IMR-90 (cell line): ENCODE results near the gene MARCHF2. TPM values are rescaled to one million over a fixed set of nuclear protein-coding genes. Genes with fewer than 3 reads are reported as not detected.
A peak's percentile ranks its signal among the peaks of the same experiment; 100 is the strongest.

Experiments used
- ATAC-seq: fragments of 200-7000 bp; cut with Tn5 transposase; 2 replicates; pipeline ENCODE4 v1.9.1; 2020; ENCODE audit warnings: low read depth, mild to moderate bottlenecking, moderate library complexity
- BruUV-seq: library from RNA; stranded (reverse); fragments of 400-500 nt; replicated peaks from 2 replicates; lab custom pipeline; 2021; lab: Mats Ljungman, UMichigan
- CTCF ChIA-PET: fragments of 300-600 bp; formaldehyde crosslinking; extraction: SDS; loops from one replicate; lab custom pipeline; 2021; ENCODE audit warnings: antibody characterized with exemption; lab: Yijun Ruan, JAX
- POLR2A ChIA-PET: fragments of 300-600 bp; sonication (Branson Sonifier 250); formaldehyde crosslinking; loops from one replicate; lab custom pipeline; 2022; ENCODE audit warnings: antibody characterized with exemption; ENCODE audit not compliant: unreplicated experiment; lab: Charles Lee
- DNase-seq: peaks from one replicate; pipeline ENCODE4 v3.0.0; 2013
- H2AFZ ChIP-seq: replicated peaks from 2 replicates; pipeline ENCODE3; 2013; ENCODE audit warnings: low read length, mild to moderate bottlenecking; ENCODE audit not compliant: poor library complexity
- H2AK5ac ChIP-seq: 2 replicates; pipeline ENCODE4 v1.6.1; 2013; ENCODE audit warnings: low read depth, low read length, inconsistent platforms
- H2AK9ac ChIP-seq: replicated peaks from 2 replicates; pipeline ENCODE3; 2013; ENCODE audit warnings: mild to moderate bottlenecking, low read depth, low read length, moderate library complexity; ENCODE audit not compliant: poor library complexity
- H2BK120ac ChIP-seq: 2 replicates; pipeline ENCODE4 v1.6.1; 2013; ENCODE audit warnings: low read depth, low read length, inconsistent platforms
- H2BK15ac ChIP-seq: 3 replicates; pipeline ENCODE4 v1.6.1; 2013; ENCODE audit warnings: low read depth, low read length, inconsistent platforms
- H2BK20ac ChIP-seq: 2 replicates; pipeline ENCODE4 v1.6.1; 2013; ENCODE audit warnings: low read depth, mild to moderate bottlenecking, inconsistent platforms, low read length, moderate library complexity
- H2BK5ac ChIP-seq: 2 replicates; pipeline ENCODE4 v1.6.1; 2013; ENCODE audit warnings: mild to moderate bottlenecking, low read depth, low read length, inconsistent platforms; ENCODE audit not compliant: poor library complexity, severe bottlenecking
- H3K14ac ChIP-seq: replicated peaks from 2 replicates; pipeline ENCODE4 v1.6.1; 2013; ENCODE audit warnings: low read depth, low read length, inconsistent platforms
- H3K18ac ChIP-seq: 2 replicates; pipeline ENCODE4 v1.6.1; 2013; ENCODE audit warnings: low read depth, low read length, control low read depth
- H3K23ac ChIP-seq: 2 replicates; pipeline ENCODE4 v1.6.1; 2013; ENCODE audit warnings: low read depth, low read length, inconsistent platforms
- H3K27ac ChIP-seq: 2 replicates; pipeline ENCODE4 v1.5.1; 2013; ENCODE audit warnings: mild to moderate bottlenecking, control low read depth, low read length; ENCODE audit not compliant: insufficient read depth
- H3K27me3 ChIP-seq: 2 replicates; pipeline ENCODE4 v1.6.1; 2013; ENCODE audit warnings: low read length; ENCODE audit not compliant: control insufficient read depth, insufficient read depth
- H3K36me3 ChIP-seq: 2 replicates; pipeline ENCODE4 v1.6.1; 2013; ENCODE audit warnings: low read length, mixed read lengths; ENCODE audit not compliant: control insufficient read depth, insufficient read depth
- H3K4ac ChIP-seq: 2 replicates; pipeline ENCODE4 v1.6.1; 2013; ENCODE audit warnings: low read depth, low read length, inconsistent platforms
- H3K4me1 ChIP-seq: 2 replicates; pipeline ENCODE4 v1.6.1; 2013; ENCODE audit warnings: low read length, mixed read lengths; ENCODE audit not compliant: control insufficient read depth, insufficient read depth
- H3K4me2 ChIP-seq: 2 replicates; pipeline ENCODE4 v1.6.1; 2013; ENCODE audit warnings: low read depth, mild to moderate bottlenecking, control low read depth, low read length, moderate library complexity
- H3K4me3 ChIP-seq: 2 replicates; pipeline ENCODE4 v1.5.1; 2013; ENCODE audit warnings: low read depth, mild to moderate bottlenecking, control low read depth, low read length, moderate library complexity; ENCODE audit not compliant: insufficient read depth
- H3K56ac ChIP-seq: 2 replicates; pipeline ENCODE4 v1.6.1; 2013; ENCODE audit warnings: low read length, inconsistent platforms; ENCODE audit not compliant: insufficient read depth; ENCODE audit errors: extremely low read depth
- H3K79me1 ChIP-seq, 2 experiments: 2 replicates each; pipeline ENCODE4 v1.6.1; 2013; ENCODE audit warnings: low read length in 2 of 2, inconsistent platforms in 1 of 2, low read depth in 1 of 2
- H3K9ac ChIP-seq: 2 replicates; pipeline ENCODE4 v1.6.1; 2013; ENCODE audit warnings: low read depth, low read length, control low read depth
- H3K9me1 ChIP-seq: 2 replicates; pipeline ENCODE4 v1.6.1; 2013; ENCODE audit warnings: low read length, inconsistent platforms; ENCODE audit not compliant: insufficient read depth
- H3K9me3 ChIP-seq: 2 replicates; pipeline ENCODE4 v1.6.1; 2013; ENCODE audit warnings: low read length; ENCODE audit not compliant: control insufficient read depth, insufficient read depth
- H4K20me1 ChIP-seq: 2 replicates; pipeline ENCODE4 v1.6.1; 2013; ENCODE audit warnings: low read length, inconsistent platforms; ENCODE audit not compliant: insufficient read depth
- H4K5ac ChIP-seq: 2 replicates; pipeline ENCODE4 v1.6.1; 2013; ENCODE audit warnings: mild to moderate bottlenecking, low read depth, low read length, control low read depth
- H4K8ac ChIP-seq, 2 experiments: 2 replicates each; pipeline ENCODE4 v1.6.1; 2013; ENCODE audit warnings: low read depth in 2 of 2, low read length in 2 of 2, control low read depth in 1 of 2, inconsistent platforms in 1 of 2
- H4K91ac ChIP-seq: 2 replicates; pipeline ENCODE4 v1.6.1; 2013; ENCODE audit warnings: low read depth, low read length, inconsistent platforms; ENCODE audit not compliant: insufficient read depth
- MAZ ChIP-seq: IDR thresholded peaks from 2 replicates; pipeline ENCODE4 v1.6.1; 2012; ENCODE audit warnings: low read depth, mild to moderate bottlenecking, low read length, improper control_type of control experiment, moderate library complexity, borderline replicate concordance
- WGBS, 2 experiments: methylation state at CpG; one replicate each; pipeline versions ENCODE4 v1.1.5 to v1.1.7; 2013; ENCODE audit warnings: missing lambda C conversion rate in 2 of 2; ENCODE audit not compliant: insufficient read length in 1 of 2; ENCODE audit errors: extremely low coverage in 2 of 2; 5-methylcytosine and 5-hydroxymethylcytosine counted together
- dilution Hi-C: fragments of 300-500 bp; cut with HindIII; formaldehyde crosslinking; loops from one replicate; pipeline ENCODE4 v1.14.3; 2018; ENCODE audit warnings: low sequenced_read_pairs; ENCODE audit not compliant: unreplicated experiment
- in situ Hi-C: fragments of 300-500 bp; cut with MboI; formaldehyde crosslinking; loops from 3 replicates; pipeline ENCODE4 v1.14.3; 2019; ENCODE audit warnings: low sequenced_read_pairs, inconsistent platforms, mixed read lengths
- intact Hi-C: fragments of 100-400 bp; cut with micrococcal nuclease; formaldehyde crosslinking; loops from 2 replicates; pipeline ENCODE4 v1.10.0; 2022
- polyA plus RNA-seq, 3 experiments: library from polyadenylated mRNA; depleted of rRNA; stranded (reverse); fragments of >200 nt; gene quantifications; 2 replicates each; pipeline ENCODE4 v1.2.3, GENCODE V29; 2012; ENCODE audit warnings: low replicate concordance in 1 of 3
- total RNA-seq: library from RNA; depleted of rRNA; stranded (reverse); fragments of >200 nt; gene quantifications from 2 replicates; pipeline ENCODE4 v1.2.3, GENCODE V29; 2012

The MARCHF2 gene
- total and polyA plus RNA-seq, 2 of the 4 experiments (the other 2 are of a cell fraction): 33.8 to 58.8 TPM

- POLR2A ChIA-PET: no interaction called here
- Histone ChIP-seq H3K4me3 (no peak overlapping the region), H3K4me2 (no peak overlapping the region), H3K23ac (no peak overlapping the region), H4K8ac (no peak overlapping the region), H3K4ac (no peak overlapping the region), H3K9ac (no peak overlapping the region), H3K27ac (no peak overlapping the region), H4K91ac (no peak overlapping the region), H3K36me3 (peaks cover 21% of the 10 kb centered on the region), H2AFZ (no peak overlapping the region), H3K27me3 (no peaks in the 10 kb centered on the region), H3K14ac (no peak overlapping the region), H2BK15ac (no peak overlapping the region), H2BK120ac (no peak overlapping the region), H3K9me1 (peaks cover 27% of the 10 kb centered on the region), H4K5ac (no peak overlapping the region), H2BK20ac (no peak overlapping the region), H2AK5ac (no peak overlapping the region; the same call in 1 of the 2 replicates), H2BK5ac (no peak overlapping the region), H3K4me1 (peaks cover 11% of the 10 kb centered on the region), H4K20me1 (peaks cover 67% of the 10 kb centered on the region), H3K79me1 (peaks cover 40 to 66% of the 10 kb centered on the region in 2 experiments), H2AK9ac (peak overlapping the region; percentile 42), H3K9me3 (no peaks in the 10 kb centered on the region), H3K18ac (no peak overlapping the region), H3K56ac (no peak overlapping the region)
- dilution Hi-C loops (no loop called here), in situ Hi-C loops (loop anchor here (5.0 kb wide), 1 partner anchor 41 kb away; no protein-coding TSS in a partner anchor), intact Hi-C loops (no loop called here)
- no peak for DNase-seq
- CTCF ChIA-PET: interaction anchor here (0.6 kb wide), 1 partner anchor 16 kb away, joined by 3 read pairs; no protein-coding TSS in a partner anchor
- ATAC-seq: no peak
- 100% methylated on average over 2 of the region's 9 CpGs; no CpG with 5 or more reads in 1 of the 2 experiments for WGBS, 2 experiments
- no TSS peak for BruUV-seq
- no peak for TF ChIP-seq MAZ
Measured at GRCh38 chr19:8398311-8398771, 14.8 kb upstream of the MARCHF2 start.
